Large intestine (tissue), 3 donors: Measurements from ENCODE around the gene FAM240A. TPM values are rescaled to one million over a fixed set of nuclear protein-coding genes. Genes with fewer than 3 reads are reported as not detected.

Experiments
- DNase-seq, 2 donors: peaks; one replicate each; pipeline versions ENCODE4 v3.0.0 to v3.0.0-alpha.2; 2013
- H3K27ac ChIP-seq: one replicate; pipeline ENCODE4 v1.5.1; 2013; ENCODE audit warnings: low read length
- H3K27me3 ChIP-seq: 2 replicates; pipeline ENCODE4 v1.6.1; 2013; ENCODE audit warnings: low read length; ENCODE audit not compliant: control insufficient read depth, insufficient read depth
- H3K36me3 ChIP-seq: 2 replicates; pipeline ENCODE4 v1.6.1; 2013; ENCODE audit warnings: low read length; ENCODE audit not compliant: control insufficient read depth, insufficient read depth
- H3K4me1 ChIP-seq: one replicate; pipeline ENCODE4 v1.6.1; 2013; ENCODE audit warnings: low read length; ENCODE audit not compliant: control insufficient read depth, insufficient read depth
- H3K4me3 ChIP-seq: one replicate; pipeline ENCODE4 v1.5.1; 2013; ENCODE audit warnings: low read length
- H3K9me3 ChIP-seq: one replicate; pipeline ENCODE4 v1.6.1; 2013; ENCODE audit warnings: mild to moderate bottlenecking, low read depth, low read length, moderate library complexity; ENCODE audit not compliant: control insufficient read depth
- WGBS: methylation state at CpG from one replicate; pipeline ENCODE4 v1.1.5; 2013; ENCODE audit warnings: low lambda C conversion rate; ENCODE audit not compliant: insufficient coverage; 5-methylcytosine and 5-hydroxymethylcytosine counted together
- polyA plus RNA-seq: library from polyadenylated mRNA; unstranded; fragments of 120-200 nt; gene quantifications from one replicate; pipeline ENCODE4 v1.2.1, GENCODE V29; 2013

Gene FAM240A
- polyA plus RNA-seq, 1 donor, result not detected

- Histone ChIP-seq H3K4me1 (no peaks in the 10 kb centered on the region), H3K27me3 (no peaks in the 10 kb centered on the region), H3K36me3 (no peaks in the 10 kb centered on the region), H3K9me3 (no peaks in the 10 kb centered on the region), H3K4me3 (no peak overlapping the region), H3K27ac (no peak overlapping the region)
- no CpG with 5 or more reads among the region's 6 CpGs for WGBS
- no peak for DNase-seq
These were observed 34.4 kb downstream of the FAM240A start for GRCh38 chr3:46646700-46647099.

- 40% methylated on average over 2 of the region's 2 CpGs for WGBS
- DNase-seq, result no peak
- Histone ChIP-seq H3K4me1 (no peaks in the 10 kb centered on the region), H3K36me3 (no peaks in the 10 kb centered on the region), H3K4me3 (no peak overlapping the region), H3K27ac (no peak overlapping the region), H3K27me3 (no peaks in the 10 kb centered on the region), H3K9me3 (no peaks in the 10 kb centered on the region)
These were observed 35.8 kb downstream of the FAM240A start for GRCh38 chr3:46648096-46648495.

DNA sequence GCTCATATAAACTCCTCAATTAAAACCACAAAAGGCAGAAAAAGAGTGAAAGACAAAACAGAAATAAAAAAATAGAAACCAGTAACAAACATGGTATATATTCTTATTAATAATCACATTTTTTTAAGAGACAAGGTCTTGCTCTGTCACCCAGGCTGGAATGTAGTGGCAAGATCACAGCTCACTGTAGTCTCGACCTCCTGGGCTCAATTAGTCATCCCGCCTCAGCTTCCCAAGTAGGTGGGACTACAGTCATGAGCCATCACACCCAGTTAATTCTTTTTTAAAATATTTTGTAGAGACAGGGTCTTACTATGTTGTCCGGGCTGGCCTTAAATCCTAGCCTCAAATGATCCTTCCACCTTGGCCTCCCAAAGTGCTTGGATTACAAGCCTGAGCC lies 37.1 kb downstream of the FAM240A start:
- WGBS, result no CpG with 5 or more reads among the region's 3 CpGs
- no peaks in the 10 kb centered on the region for H3K36me3 ChIP-seq
- no peak for DNase-seq
- no peak overlapping the region for H3K27ac ChIP-seq
- H3K4me3 ChIP-seq, result no peak overlapping the region
- no peaks in the 10 kb centered on the region for H3K27me3 ChIP-seq
- no peaks in the 10 kb centered on the region for H3K9me3 ChIP-seq
- H3K4me1 ChIP-seq, result no peaks in the 10 kb centered on the region

DNA sequence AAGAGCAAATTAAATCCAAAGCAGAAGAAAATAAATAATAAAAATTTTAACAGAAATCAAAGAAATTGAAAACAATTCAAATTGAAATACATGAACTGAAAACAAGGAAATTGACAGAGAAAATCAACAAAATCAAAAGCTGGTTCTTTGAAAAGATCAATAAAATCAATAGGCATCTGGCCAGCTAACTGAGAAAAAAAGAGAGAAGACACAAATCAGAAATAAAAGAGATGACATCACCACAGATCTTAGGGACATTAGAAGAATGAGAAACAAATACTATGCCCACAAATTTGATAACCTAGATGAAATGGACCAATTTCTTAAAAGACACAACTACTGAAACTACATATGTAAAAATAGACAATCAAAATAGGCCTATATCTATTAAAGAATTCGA lies 38.8 kb downstream of the FAM240A start:
- no peaks in the 10 kb centered on the region for H3K27me3 ChIP-seq
- no peaks in the 10 kb centered on the region for H3K4me1 ChIP-seq
- no peak for DNase-seq
- no peaks in the 10 kb centered on the region for H3K9me3 ChIP-seq
- H3K4me3 ChIP-seq, result no peak overlapping the region
- H3K27ac ChIP-seq, result no peak overlapping the region
- H3K36me3 ChIP-seq, result no peaks in the 10 kb centered on the region
- 100% methylated on average over 1 of the region's 1 CpG for WGBS

DNA sequence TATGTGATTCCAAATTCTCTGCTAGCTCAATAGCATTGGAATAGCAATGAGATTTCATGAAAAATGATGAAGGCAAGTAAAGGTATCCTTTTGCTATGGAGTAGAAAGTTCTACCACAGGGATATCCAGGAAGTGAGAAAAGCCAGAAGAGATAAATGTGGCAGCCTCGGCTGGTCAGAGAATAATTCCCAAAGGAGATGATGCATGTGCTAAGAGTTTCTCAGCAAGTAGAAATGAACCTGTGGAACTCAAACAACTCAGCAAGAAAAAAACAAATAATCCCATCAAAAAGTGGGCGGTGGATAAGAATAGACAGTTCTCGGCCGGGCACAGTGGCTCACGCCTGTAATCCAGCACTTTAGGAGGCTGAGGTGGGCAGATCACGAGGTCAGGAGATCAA lies 42.9 kb downstream of the FAM240A start:
- no peak for DNase-seq
- H3K27ac ChIP-seq, result no peak overlapping the region
- no CpG with 5 or more reads among the region's 6 CpGs for WGBS
- H3K9me3 ChIP-seq, result no peaks in the 10 kb centered on the region
- H3K27me3 ChIP-seq, result no peaks in the 10 kb centered on the region
- H3K4me3 ChIP-seq, result no peak overlapping the region
- no peaks in the 10 kb centered on the region for H3K4me1 ChIP-seq
- no peaks in the 10 kb centered on the region for H3K36me3 ChIP-seq

DNA sequence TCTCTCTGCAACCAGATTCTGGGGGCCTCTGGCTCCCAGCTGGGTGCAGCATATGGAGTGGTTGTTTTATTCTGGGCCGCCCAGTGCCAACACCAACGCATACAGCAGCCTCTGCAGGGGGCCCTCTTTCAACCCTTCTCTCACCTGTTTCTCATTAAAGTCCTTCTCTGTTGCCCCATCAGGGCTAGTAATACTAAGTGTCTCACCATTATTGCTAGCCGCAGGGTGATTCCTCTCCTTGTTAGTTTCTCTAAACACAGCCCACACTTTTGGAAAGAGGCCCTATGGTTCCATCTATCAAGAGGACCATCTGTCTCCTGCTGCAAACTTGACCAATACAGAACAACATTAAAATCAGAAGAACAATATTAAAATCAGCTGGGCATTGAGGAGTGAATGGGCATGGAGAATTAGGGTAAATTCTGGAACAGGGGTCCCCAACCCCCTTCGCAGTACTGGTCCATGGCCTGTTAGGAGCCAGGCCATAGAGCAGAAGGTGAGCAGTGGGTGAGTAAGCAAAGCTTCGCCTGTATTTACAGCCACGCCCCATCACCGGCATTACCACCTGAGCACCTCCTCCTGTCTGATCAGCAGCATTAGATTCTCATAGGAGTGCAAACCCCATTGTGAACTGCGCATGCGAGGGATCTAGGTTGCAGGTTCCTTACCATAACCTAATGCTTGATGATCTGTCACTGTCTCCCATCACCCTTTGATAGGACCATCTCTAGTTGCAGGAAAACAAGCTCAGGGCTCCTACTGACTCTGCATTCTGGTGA lies 44.6 kb downstream of the FAM240A start:
- H3K9me3 ChIP-seq, result no peaks in the 10 kb centered on the region
- no peaks in the 10 kb centered on the region for H3K36me3 ChIP-seq
- no peak overlapping the region for H3K4me3 ChIP-seq
- H3K27ac ChIP-seq, result no peak overlapping the region
- WGBS, result no CpG with 5 or more reads among the region's 9 CpGs
- H3K27me3 ChIP-seq, result no peaks in the 10 kb centered on the region
- no peaks in the 10 kb centered on the region for H3K4me1 ChIP-seq
- no peak for DNase-seq

DNA sequence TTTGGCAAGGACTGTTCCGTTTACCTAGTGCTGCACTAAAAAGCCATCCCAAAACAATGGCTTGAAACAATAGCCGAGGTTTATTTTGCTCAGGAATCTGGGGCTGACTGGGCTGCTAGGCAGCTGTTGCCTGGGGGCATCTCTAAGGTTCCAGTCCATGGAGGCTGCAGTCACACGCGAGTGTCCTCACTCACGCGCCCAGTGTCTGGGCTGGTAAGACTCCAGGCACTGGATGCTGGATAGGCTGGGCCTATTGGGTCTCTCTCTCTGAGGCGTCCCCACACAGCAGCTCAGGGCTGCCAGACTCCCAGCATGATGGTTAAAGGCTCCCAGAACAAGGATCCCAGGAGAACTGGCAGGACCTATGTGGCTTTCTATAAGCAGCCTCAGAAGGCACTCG lies 47.0 kb downstream of the FAM240A start:
- Histone ChIP-seq H3K9me3 (no peaks in the 10 kb centered on the region), H3K4me1 (peaks cover 7% of the 10 kb centered on the region), H3K36me3 (no peaks in the 10 kb centered on the region), H3K27ac (no peak overlapping the region), H3K27me3 (no peaks in the 10 kb centered on the region), H3K4me3 (no peak overlapping the region)
- WGBS, result 67% methylated on average over 1 of the region's 8 CpGs
- no peak for DNase-seq

DNA sequence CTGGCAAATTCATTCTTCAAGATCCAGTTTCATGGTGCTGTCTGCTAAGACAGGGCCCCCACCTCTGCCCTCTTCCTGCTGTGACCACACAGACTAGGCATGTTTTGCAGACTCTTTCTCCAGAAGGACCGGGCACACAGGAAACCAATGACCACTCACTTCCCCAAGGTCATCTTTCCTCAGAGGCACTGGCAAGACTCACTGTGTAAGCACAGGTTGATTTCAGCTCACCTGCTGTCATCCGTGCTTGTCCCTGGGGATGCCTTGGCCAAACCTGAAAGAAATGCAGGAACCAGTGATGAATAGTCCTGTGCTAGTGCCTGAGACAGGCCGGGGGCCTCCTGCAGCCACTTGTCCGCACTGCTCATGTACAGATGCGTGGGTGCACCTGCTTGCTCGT lies 47.7 kb downstream of the FAM240A start:
- Histone ChIP-seq H3K27me3 (no peaks in the 10 kb centered on the region), H3K9me3 (no peaks in the 10 kb centered on the region), H3K27ac (no peak overlapping the region), H3K4me3 (no peak overlapping the region), H3K4me1 (peaks cover 9% of the 10 kb centered on the region), H3K36me3 (no peaks in the 10 kb centered on the region)
- DNase-seq, result no peak
- WGBS, result no CpG with 5 or more reads among the region's 6 CpGs

DNA sequence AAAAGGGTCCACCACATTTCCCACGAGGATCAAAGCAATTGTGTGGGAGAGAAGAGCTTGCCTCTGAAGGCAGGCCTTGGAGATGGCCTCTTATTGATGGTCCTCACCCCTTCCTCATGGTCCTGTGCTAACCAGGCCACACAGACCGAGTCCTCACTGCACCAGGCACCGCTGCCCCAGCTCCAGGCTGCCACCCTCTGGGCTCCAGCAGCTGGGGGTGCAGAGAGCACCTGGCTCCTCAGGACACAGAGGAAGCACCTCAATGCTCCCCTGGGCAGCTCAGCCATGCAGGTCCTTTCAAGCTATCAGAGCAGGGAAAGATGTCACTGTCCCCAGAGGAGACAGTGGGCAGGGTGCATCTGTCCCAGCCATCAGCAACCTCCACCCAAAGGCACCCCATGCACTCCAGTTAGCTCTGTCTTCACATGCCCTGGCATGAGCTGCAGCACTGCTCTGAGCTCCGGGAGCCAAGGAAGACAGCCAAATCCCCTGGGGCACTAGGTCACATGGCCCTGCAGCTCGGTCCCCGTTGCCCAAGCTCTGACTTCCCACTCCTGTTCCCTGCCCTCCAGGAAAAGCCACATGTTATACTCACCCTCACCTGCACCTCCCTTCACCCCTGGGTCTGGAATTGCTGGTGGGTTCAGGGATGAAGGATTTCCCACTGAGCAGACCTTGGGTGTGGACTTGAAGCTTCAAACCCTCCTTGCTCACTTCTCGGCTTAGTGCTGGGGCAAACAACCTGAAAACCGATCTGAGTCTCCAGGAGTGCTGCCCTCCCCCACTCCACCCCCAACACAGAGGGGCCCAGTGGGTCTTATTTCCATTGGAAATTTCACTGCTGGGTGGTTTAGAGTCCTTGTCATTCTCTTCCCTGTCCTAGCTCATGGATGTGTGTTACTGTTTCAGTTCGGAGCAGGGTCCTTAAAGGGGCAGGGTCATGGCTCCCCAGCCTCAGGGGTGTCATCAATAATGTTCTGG lies 48.5 kb downstream of the FAM240A start:
- no peaks in the 10 kb centered on the region for H3K9me3 ChIP-seq
- H3K27ac ChIP-seq, result no peak overlapping the region
- no peaks in the 10 kb centered on the region for H3K27me3 ChIP-seq
- DNase-seq, result no peak
- no CpG with 5 or more reads among the region's 9 CpGs for WGBS
- H3K4me1 ChIP-seq, result peaks cover 14% of the 10 kb centered on the region
- no peaks in the 10 kb centered on the region for H3K36me3 ChIP-seq
- no peak overlapping the region for H3K4me3 ChIP-seq

DNA sequence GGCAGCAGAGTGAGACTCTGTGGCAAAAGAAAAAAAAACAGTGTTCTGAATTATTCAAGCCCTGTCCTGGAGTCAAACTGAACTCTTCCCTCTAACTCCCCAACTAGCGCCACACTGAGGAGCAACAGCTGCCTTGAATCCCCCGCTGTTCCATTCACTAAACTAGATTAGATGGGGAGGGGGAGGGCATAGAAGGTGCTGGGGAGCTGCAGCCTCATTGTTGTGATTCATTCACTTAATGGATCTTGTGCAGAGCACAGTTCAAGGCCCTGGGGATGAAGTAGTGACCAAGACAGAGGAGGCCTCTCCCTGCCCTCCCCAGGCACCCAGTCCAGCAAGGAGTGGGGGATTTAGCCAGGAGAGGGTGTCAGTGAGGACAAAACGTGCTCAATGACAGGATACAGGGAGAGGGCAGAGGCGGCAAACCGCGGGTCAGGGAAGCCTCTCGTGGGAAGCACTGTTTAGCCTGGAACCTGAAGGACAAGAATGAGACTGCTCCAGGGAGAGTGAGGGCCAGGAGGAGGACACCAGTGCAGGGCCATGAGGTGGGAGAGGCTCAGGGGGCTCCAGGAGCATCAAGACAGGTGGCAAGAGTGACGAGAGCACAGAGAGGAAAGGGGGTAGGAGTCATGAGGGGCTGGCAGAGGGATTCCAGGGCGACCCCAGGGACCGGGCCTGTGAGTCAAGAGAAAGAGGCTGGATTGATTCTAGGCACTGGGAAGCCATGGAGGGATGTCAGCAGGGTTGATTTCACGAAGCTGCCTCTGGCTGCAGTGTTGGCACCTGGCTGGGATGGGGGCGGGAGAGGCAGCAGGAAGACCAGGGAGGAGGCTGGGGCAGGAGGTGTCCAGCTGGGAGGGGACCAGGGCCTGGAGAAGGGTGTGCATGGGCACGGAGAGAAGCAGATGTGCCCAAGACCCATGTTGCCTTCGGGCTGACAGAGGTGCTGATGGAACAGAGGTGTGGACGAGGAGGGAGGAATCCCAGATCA lies 49.7 kb downstream of the FAM240A start:
- H3K36me3 ChIP-seq, result no peaks in the 10 kb centered on the region
- DNase-seq, result no peak
- 80% methylated on average over 1 of the region's 15 CpGs for WGBS
- H3K4me3 ChIP-seq, result no peak overlapping the region
- no peaks in the 10 kb centered on the region for H3K27me3 ChIP-seq
- no peak overlapping the region for H3K27ac ChIP-seq
- peaks cover 26% of the 10 kb centered on the region for H3K4me1 ChIP-seq
- no peaks in the 10 kb centered on the region for H3K9me3 ChIP-seq
